Stimulated activated CD8-positive, alpha-beta memory T cell treated with anti-CD3 and anti-CD28 coated beads, Interleukin-7, amount 100 ng/mL, for 4 hours (primary cell): Measurements from ENCODE around the gene CELF1.

Experiments
- DNase-seq, 2 donors: peaks; one replicate each; pipeline ENCODE4 v3.0.0-alpha.2; 2020; ENCODE audit warnings: low read depth in 2 of 2

CELF1 gene

GRCh38 chr11:47509077-47509536, 43.8 kb downstream of the CELF1 start:
- DNase-seq = no peak

- no peak for DNase-seq
Observed at GRCh38 chr11:47508240-47508957, 44.5 kb downstream of the CELF1 start.

- DNase-seq = no peak
Observed at GRCh38 chr11:47507563-47508239, 45.2 kb downstream of the CELF1 start.

- DNase-seq = no peak
Observed at GRCh38 chr11:47506795-47507562, 46.0 kb downstream of the CELF1 start.

GRCh38 chr11:47506373-47506772, 46.6 kb downstream of the CELF1 start:
- no peak for DNase-seq

- DNase-seq = no peak
Observed at GRCh38 chr11:47504910-47505309, 48.0 kb downstream of the CELF1 start.

- DNase-seq = no peak
Observed at GRCh38 chr11:47503227-47503626, 49.7 kb downstream of the CELF1 start.

- DNase-seq = no peak
Observed at GRCh38 chr11:47502767-47503166, 50.2 kb downstream of the CELF1 start.

- no peak for DNase-seq
Observed at GRCh38 chr11:47501101-47501500, 51.8 kb downstream of the CELF1 start.

- no peak for DNase-seq
Observed at GRCh38 chr11:47500121-47500520, 52.8 kb downstream of the CELF1 start.

GRCh38 chr11:47499614-47500013, 53.3 kb downstream of the CELF1 start:
- DNase-seq = no peak

GRCh38 chr11:47499161-47499560, 53.8 kb downstream of the CELF1 start:
- no peak for DNase-seq

- no peak for DNase-seq
Observed at GRCh38 chr11:47498584-47499152, 54.3 kb downstream of the CELF1 start.

GRCh38 chr11:47498149-47498548, 54.8 kb downstream of the CELF1 start:
- DNase-seq = no peak

GRCh38 chr11:47496808-47497207, 56.1 kb downstream of the CELF1 start:
- DNase-seq = no peak

- DNase-seq = no peak
Observed at GRCh38 chr11:47495856-47496217, 57.1 kb downstream of the CELF1 start.

- no peak for DNase-seq
Observed at GRCh38 chr11:47495011-47495855, 57.7 kb downstream of the CELF1 start.

- DNase-seq = no peak
Observed at GRCh38 chr11:47489395-47489755, 63.6 kb downstream of the CELF1 start.

GRCh38 chr11:47488674-47489394, 64.1 kb downstream of the CELF1 start:
- DNase-seq = no peak

- no peak for DNase-seq
Observed at GRCh38 chr11:47488111-47488510, 64.8 kb downstream of the CELF1 start.

GRCh38 chr11:47487421-47487820, 65.5 kb downstream of the CELF1 start:
- DNase-seq = no peak
